MM.1S (cell line): ENCODE measurements around the gene CDYL2.

Experiments
- EZH2 ChIP-seq: fragments of 300-600 bp; sonication (generic); optimal IDR thresholded peaks from 2 replicates; pipeline ENCODE3; 2017; ENCODE audit warnings: low read depth, mild to moderate bottlenecking, antibody characterized with exemption, low read length, mixed read lengths
- TF ChIP-seq, protein P1 (sequence below): fragments of 300-600 bp; sonication (generic); IDR thresholded peaks from 2 replicates; pipeline ENCODE4 v1.5.1; 2016; ENCODE audit warnings: antibody characterized with exemption, low read length, mixed read lengths

GRCh38 chr16:80804526-80805383 lies at the start of gene CDYL2:
- TF ChIP-seq, protein P1, sequence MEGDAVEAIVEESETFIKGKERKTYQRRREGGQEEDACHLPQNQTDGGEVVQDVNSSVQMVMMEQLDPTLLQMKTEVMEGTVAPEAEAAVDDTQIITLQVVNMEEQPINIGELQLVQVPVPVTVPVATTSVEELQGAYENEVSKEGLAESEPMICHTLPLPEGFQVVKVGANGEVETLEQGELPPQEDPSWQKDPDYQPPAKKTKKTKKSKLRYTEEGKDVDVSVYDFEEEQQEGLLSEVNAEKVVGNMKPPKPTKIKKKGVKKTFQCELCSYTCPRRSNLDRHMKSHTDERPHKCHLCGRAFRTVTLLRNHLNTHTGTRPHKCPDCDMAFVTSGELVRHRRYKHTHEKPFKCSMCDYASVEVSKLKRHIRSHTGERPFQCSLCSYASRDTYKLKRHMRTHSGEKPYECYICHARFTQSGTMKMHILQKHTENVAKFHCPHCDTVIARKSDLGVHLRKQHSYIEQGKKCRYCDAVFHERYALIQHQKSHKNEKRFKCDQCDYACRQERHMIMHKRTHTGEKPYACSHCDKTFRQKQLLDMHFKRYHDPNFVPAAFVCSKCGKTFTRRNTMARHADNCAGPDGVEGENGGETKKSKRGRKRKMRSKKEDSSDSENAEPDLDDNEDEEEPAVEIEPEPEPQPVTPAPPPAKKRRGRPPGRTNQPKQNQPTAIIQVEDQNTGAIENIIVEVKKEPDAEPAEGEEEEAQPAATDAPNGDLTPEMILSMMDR, result no peak
- TF ChIP-seq EZH2, result no peak
